NCI-H524 treated with DMSO at 0.1 percent for 48 hours (cell line): Measurements from ENCODE around the gene DYNLL1.
"Not testable (repeated sequence)": the region's sequence is repeated elsewhere in the genome, so short reads cannot be mapped to it uniquely, and the experiment has no call there.

Source experiments
- DNase-seq: peaks from one replicate; lab custom pipeline; 2025; lab: John Stamatoyannopoulos, UW

DYNLL1 gene

DNA sequence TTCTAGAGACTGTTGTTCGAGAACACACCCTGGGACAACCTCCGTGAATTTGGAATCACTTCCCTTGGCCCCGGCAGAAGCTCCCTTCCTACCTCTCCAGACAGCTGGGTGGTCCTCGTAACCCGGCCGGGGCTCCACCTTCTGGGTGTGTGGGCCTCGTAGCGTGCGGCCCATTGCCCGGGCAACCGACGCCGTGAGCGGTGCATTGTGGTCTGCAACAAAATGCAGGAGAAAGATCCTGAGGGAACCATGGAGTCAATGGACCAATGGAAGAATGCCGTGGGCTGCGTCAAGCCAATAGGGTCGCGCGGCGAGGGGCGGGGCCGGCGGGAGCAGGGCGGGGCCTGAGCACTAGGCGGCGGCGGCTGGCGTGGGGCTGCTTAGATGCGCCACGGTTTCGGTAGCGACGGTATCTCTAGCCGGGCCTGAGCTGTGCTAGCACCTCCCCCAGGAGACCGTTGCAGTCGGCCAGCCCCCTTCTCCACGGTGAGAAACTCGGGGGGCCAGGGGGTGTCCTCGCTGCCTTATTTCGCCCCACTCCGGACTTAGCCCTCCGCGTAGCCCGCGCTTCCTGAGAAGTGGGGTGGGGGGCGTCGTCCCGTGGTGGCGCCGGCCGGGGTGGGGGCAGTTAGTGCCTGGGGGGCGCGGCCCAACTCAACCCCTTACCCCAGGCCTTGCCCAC is at the start of gene DYNLL1:
Gene DYNLL1 (plus strand): TSS at position 383 of the 682 bp plus-strand sequence. CDS start 309 bp downstream, outside the sequence.
- DNase-seq: peak; percentile 85

- not testable (repeated sequence) for DNase-seq
Observed at GRCh38 chr12:120446844-120447178, 49.1 kb upstream of the DYNLL1 start.

DNA sequence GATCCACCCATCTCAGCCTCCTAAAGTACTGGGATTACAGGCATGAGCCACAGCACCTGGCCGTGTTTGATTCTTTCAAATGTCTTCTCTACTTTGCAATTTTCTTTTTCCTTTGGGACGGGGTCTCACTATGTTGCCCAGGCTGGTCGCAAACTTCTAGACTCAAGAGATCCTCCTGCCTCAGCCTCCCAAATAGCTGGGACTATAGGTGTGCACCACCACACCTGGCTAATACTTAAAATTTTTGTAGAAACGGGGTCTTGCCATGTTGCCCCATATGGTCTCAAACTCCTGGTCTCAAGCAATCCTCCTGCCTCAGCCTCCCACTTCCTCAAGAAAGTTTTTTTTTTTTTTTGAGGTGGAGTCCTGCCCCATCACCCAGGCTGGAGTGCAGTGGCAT is 47.9 kb upstream of the DYNLL1 start:
- DNase-seq: no peak

- not testable (repeated sequence) for DNase-seq
Observed at GRCh38 chr12:120452524-120452923, 43.4 kb upstream of the DYNLL1 start.

DNA sequence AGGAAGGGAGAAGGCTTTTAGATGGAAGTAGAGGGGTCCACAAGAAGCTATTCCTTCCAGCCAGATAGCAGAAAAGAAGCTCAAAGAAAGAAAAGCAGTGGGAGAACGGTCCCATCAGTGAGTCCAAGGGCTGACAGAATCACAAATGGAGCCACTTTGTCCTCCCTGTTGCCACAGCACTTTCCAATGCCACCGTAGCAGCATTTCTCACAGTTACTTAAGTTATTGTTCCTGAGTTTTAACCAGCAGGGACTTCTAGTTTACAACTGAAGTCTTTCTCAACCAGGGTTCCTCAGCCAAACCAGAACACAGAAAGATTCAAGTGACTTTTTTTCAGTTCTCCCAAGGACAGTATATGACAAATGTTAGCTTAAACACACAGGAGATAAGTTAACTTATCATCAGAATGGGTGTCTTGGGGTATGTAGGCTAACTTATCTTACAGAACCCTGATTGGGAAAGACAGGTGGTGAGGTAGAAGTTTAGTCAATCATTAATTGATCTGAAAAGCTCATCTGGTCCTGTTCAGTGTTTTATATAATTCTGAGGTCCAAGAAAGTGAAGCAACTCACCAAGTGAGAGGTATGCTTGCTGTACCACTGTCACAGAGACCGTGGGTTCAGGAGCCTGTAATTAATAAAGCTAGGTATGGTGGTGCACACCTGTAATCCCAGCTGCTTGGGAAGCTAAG is 42.7 kb upstream of the DYNLL1 start:
- DNase-seq: no peak

DNA sequence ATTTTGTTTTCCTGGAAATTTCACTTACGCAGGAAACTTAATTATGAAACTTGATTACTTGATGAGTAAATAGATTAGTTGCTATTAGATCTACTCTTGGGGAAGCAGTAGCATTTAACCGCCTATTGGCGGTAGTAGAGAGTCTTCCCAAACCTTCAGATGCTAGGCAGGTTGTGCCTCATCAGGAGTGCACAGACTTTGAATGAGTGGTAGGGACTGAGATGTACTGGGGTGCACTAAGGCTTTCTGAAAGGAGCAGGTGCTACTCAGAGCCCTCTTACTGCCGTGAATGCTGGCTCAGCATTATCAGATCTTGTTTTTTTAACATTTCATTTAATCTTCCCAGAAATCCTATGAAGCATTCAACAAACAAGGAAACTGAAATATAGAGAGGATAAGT is 41.9 kb upstream of the DYNLL1 start:
- DNase-seq: no peak

GRCh38 chr12:120455302-120455701 is 40.6 kb upstream of the DYNLL1 start:
- DNase-seq: no peak

- no peak for DNase-seq
Observed at GRCh38 chr12:120457133-120457532, 38.8 kb upstream of the DYNLL1 start.

- DNase-seq: no peak
Observed at GRCh38 chr12:120460157-120460556, 35.8 kb upstream of the DYNLL1 start.

DNA sequence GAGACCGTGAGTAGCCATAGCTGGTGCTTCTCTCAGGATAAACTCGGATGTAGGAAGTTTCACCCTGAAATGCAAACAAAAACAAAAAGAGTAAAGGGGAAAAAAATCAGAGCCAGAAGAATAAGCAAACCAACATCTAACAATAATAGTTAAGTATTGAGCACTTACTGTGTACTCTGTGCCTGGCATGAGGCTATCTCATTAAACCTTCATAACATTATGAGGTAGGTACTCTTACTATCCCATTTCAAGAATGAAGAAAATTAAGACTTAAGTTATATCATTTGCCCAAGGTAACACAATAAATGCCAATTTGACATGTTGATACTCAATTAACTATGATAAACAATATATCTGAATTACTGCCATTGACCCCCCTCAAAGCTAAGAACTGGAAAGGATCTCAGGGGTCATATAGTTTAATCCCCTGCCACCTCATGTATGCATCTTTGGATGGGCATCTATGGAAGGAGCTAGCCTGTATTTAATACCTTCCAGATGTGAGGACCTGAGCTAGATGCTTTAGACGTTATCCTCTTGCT is 33.7 kb upstream of the DYNLL1 start:
- DNase-seq: no peak

- no peak for DNase-seq
Observed at GRCh38 chr12:120463712-120464111, 32.2 kb upstream of the DYNLL1 start.

DNA sequence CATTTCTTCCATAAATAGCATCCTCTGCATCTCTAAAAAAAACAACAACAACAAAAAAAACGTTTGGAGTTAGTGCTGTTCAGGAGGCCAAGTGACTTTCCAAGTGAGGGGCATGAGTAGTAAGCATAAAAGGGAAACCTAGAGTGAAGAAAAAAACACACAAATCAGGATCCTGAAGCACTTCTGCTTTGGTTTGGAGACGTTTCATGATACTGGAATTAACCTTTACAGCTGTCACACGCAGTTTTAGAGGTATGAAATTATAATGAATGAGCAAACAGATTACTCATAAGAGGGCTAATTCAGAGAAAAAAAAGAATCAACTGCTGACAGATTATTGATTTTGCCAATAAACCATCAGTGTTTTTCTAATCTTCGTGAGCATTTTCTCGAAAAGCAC is 30.2 kb upstream of the DYNLL1 start:
- DNase-seq: no peak

- peak; percentile 38 for DNase-seq
Observed at GRCh38 chr12:120466560-120467315, 29.2 kb upstream of the DYNLL1 start.

GRCh38 chr12:120467439-120467838 is 28.5 kb upstream of the DYNLL1 start:
- DNase-seq: no peak

DNA sequence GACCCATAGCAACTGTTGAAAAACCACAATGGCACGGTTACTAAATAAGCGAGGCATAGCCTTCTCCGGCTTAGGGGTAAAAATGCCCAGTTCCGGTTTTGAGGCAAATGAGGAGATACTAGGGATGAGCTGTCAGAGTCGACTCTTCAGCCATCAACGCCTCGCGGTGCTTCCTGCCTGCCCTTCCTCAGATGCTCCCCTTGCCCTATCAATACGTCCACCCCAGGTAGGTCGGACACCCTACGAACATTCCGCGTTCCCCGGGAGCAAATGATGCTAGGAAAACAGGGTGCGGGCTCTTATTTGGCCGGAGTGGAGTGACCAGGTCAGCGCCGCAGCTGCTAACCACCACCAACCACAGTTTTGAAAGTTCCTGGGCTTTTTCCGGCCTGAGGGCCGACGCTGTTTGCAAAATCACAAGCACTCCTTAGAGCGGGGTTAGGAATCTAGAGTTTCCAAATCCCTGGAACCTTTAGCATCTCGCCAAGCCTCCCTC is 27.5 kb upstream of the DYNLL1 start:
- no peak for DNase-seq

GRCh38 chr12:120468821-120469449 is 27.0 kb upstream of the DYNLL1 start:
- DNase-seq: no peak

DNA sequence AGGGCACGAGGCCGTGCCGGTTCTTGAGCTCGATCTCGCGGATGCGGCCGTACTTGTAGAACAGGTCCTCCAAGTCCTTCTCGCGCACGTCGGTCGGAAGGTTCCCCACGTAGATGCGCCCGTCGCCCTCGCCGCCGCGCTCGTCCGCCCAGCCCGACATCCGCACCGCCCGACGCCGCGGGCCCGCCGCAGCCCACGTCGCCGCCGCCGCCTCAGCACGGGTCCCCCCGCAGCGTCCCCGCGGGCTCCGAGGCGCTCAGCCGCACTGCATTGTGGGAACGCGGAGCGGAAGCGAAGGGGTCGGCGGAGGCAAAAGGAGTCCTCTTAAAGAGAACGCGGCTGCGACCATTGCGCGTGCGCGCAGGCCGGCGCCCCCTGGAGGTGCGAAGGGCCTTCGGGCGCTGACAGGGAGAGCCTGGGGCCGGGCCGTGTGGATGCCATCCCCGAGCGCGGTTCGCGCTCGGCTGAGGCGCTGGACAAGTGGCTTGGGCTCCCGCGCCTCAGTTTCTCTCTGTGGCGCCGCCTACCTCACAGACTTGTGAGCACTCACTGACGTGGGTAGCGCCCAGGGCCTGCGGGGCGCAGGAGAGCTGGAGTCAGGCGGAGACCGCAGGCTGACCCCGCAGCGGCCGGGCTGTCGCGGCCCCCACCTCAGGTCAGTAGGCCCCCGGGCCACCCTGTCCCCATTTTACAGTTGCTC is 26.3 kb upstream of the DYNLL1 start, which contains the start of gene SRSF9:
Gene SRSF9 (minus strand): TSS at position 299 of the 700 bp plus-strand sequence. CDS start 139 bp downstream, at position 160.
- DNase-seq: peak; percentile 32

- no peak for DNase-seq
Observed at GRCh38 chr12:120470150-120470784, 25.6 kb upstream of the DYNLL1 start.

- DNase-seq: no peak
Observed at GRCh38 chr12:120472521-120472920, 23.4 kb upstream of the DYNLL1 start.

DNA sequence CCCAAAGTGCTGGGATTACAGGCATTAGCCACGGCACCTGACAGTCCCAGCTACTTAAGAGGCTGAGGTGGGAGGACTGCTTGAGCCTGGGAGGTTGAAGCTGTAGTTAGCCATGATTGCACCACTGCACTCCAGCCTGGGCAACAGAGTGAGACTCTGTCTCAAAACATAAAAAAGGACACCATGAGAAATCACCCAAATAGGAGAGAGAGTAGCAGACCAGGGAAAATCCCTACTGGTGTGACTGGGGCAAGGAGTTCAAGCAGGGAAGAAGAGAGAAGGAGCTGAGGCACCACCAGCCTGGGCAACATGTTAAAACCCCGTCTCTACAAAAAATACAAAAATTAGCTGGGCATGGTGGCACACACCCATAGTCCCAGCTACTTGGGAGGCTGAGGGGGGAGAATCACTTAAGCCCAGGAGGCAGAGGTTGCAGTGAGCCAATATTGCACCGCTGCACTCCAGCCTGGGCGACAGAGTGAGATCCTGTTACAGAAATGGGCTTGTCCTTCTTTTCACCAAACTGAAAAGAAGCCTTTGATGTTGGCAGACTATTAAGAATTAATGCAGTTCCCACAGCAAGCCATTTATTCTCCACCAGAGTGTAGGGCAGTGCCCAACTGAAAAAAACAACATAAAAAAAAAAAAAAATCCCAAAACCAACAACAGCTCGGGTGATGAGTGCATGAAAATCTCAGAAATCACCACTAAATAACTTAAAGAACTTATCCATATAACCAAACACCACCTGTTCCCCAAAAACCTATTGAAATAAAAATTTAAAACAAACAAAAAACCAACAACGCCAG is 21.9 kb upstream of the DYNLL1 start:
- no peak for DNase-seq
